Activated CD4-positive, alpha-beta T cell treated with anti-CD3 and anti-CD28 coated beads, Interleukin-2, amount 50 U/mL, for 48 hours (primary cell): ENCODE results near the gene FSHB.

Experiments
- DNase-seq, 2 experiments: peaks; one replicate each; pipeline ENCODE4 v3.0.0-alpha.2; 2020

Gene FSHB

DNA sequence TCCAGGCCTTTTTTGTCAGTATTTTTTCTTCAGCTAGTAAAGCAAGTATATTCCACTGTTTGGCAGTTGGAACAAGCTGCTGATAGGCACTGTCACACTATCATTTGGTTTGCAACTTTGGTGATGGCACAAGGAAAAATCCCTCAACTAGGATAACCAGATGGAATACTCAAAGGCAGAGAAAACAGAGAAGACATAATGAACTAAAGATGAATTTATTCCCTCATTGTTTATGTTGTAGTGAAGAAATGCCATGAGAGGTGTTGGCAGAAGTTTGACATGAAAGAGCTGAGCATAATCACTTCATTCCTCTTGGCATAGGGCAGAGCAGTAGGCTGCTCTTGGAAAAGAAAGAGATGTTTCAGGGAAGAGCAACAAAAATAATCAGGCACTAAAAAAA lies 39.9 kb downstream of the FSHB start:
- no peak for DNase-seq

DNA sequence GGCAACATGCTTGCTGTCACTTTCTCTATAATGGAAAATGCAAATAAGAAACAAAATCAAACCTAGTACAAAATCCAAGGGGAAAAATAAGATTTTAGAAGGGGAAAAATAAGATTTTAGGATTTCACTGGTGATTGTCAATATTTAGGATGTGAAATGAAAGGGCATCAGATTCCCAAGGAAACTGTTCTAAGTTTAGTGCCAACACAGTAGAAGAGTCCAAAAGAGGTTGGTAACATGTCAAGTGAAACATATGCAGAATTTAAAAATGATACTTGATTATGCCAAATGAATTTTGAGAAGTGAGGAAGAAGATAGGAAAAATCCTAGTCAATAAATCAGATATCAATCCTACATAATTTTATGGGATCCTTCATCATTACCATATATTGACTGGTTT lies 46.4 kb downstream of the FSHB start:
- no peak for DNase-seq

DNA sequence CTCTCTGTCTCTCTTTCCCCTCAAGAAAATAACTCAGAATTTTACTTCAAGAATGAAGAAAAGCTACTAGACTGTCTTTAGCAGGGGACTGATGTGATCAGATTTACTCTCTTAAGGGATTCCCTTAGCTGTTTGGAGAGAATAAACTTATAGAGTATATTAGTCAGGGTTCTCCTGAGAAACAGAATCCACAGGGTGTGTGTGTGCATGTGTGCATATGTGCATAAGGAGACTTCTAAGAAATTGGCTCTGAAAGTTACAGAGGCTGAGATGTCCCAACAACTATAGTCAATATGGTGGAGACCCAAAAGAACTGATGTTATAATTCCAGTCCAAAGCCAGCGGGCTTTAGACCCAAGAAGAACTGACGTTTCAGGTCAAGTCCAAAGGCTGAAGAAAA lies 49.0 kb downstream of the FSHB start:
- DNase-seq, result no peak

DNA sequence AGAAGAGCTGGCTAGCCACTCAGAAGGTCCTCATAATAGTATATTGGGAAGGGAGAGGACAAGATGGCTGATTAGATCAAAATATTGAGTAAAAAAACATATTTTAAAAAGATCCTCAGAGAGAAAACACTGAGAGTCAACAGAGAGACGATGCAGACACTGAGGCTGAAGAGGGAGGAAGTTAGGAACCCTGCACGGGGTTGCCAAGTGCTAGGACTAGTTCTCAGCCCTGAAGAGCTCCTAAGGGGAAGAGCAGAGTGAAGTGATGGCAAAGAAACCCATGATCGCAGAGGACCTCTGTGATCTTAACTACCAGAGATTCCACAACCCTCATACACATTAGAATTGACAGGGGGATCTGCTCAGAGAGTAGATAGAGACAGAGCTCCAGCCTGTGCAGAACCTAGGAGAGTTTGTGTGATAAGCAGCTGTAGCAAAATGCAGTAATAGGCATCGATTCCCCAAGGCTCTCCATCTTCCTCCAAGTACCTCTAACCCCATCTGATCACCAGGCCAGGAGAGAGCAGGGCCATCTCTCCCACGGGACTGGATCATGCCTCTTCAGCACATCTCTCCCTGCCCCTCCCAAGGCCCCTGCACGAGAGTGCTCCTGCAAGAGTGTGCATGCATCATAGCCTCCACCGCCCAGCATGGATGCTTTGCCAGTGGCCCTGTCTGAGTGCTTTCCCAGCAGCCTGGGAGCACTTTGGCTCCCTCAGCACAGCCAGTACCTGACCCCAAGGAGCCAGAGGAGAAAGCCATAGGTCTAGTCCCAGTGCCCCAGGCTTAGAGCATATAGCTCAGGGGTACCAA lies 50.9 kb downstream of the FSHB start:
- no peak for DNase-seq

DNA sequence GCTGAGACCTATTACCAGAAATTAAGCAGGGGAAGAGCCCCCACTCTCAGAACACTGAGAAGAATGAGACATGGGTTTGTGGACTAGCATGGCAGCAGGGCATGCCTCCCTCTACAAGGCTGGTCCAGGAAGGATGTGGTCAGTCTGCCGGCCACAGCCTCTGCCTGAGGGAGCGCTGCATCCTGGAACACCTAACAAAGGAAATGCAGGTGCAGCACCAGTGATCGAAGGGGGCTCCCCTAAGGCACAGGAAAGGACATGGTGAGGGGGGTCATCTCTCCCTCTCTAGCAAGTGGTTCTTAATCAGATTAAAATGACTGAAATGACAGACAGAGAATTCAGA lies 51.4 kb downstream of the FSHB start:
- DNase-seq, result peak in 1 of 2 experiments; percentile 14
